ENCODE results near the gene HSPA1L.
"Not testable (repeated sequence)": the region's sequence is repeated elsewhere in the genome, so short reads cannot be mapped to it uniquely, and the experiment has no call there.

HSPA1L gene

DNA sequence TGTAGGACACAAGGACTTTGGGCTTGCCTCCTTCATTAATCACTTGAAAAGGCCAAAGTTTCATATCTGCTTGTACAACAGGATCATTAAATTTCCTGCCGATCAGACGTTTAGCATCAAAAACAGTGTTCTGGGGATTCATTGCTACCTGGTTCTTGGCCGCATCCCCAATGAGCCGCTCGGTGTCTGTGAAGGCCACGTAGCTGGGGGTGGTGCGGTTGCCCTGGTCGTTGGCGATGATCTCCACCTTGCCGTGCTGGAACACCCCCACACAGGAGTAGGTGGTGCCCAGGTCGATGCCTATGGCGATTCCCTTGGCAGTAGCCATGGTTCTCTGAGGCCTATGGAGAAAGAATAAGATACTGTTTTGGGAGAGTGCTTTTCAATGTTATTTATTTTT lies 3.4 kb downstream of the HSPA1L start:
- DNase-seq: no peak

DNA sequence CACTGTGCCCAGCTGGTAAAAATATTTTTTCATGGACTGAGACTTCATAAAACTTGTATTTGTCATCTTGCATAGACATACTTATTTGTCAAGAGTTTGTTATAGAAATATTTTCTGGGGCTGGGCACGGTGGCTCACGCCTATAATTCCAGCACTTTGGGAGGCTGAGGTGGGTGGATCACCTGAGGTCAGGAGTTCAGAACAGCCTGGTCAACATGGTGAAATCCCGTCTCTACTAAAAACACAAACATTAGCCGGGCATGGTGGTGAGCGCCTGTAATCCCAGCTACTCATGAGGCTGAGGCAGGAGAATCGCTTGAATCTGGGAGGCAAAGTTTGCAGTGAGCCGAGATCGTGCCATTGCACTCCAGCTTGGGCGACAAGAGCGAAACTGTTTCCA lies 6.5 kb downstream of the HSPA1L start:
- DNase-seq: not testable (repeated sequence)

DNA sequence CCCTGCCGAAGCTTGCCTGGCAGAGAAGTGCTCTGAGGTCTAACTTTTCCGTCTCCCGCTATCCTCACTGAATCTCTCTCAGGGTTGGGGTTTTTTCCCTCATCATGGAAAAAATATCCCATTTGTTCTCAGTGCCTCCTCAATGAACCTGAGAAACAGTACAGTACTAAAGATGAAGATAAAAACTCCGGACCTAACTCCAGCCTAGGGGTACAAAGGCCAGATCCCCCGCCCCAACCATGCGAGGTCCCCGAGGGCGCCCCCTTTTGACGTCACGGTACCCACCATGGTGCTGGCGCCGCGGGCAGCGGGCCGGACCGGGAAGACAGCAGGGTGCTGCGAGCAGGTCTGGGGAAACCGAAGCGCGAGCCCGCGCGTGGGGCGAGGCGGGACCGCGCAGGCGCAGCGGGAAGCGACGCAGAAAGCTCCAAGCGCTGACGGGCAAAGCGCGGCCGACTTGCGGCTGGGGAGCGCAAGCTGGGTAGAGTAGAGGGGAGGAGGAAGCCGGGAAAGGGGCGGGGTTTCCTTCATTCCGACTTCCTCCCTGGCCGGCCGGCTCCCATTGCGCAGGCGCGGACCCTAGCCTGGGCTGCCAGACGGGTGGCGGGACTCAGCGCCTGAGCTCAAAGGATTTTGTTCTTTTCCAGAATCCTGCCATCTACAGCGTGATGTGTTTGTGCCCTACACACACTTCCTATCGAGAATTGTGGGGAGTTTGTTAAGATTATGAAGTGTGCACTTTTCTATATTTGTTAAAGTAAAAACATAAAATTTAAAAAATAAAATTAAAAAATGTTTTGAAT lies 8.4 kb downstream of the HSPA1L start, which contains the start of gene LSM2:
Gene LSM2, minus strand, starts transcription at position 497 of the 803 bp plus-strand sequence. Its CDS starts 209 bp downstream, at position 288.
- DNase-seq: peak; percentile 72

DNA sequence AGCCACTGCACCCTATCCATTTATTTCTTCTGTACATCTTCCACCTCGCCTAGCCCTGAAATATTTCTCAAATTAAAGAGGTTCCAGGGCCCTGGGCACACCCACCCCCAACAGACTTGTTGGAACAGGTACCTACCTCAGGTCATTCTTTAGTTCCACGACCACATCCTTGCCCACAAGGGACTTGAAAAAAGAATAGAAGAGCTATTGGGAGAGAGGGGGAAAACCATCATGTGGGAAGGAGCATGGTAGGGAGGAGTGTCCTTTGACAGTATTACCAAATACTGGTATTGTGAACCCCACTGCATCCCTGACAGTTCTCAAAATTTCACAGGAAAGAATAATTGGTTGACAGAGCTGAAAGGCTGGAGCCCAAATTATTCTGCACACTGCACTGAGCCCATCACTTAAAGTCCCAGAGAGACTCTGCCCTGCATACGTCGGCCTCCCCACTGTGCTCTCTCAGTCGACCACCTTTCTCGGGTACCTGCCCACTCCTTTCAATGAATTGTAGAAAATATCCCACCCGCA lies 9.1 kb downstream of the HSPA1L start:
- no peak for DNase-seq

DNA sequence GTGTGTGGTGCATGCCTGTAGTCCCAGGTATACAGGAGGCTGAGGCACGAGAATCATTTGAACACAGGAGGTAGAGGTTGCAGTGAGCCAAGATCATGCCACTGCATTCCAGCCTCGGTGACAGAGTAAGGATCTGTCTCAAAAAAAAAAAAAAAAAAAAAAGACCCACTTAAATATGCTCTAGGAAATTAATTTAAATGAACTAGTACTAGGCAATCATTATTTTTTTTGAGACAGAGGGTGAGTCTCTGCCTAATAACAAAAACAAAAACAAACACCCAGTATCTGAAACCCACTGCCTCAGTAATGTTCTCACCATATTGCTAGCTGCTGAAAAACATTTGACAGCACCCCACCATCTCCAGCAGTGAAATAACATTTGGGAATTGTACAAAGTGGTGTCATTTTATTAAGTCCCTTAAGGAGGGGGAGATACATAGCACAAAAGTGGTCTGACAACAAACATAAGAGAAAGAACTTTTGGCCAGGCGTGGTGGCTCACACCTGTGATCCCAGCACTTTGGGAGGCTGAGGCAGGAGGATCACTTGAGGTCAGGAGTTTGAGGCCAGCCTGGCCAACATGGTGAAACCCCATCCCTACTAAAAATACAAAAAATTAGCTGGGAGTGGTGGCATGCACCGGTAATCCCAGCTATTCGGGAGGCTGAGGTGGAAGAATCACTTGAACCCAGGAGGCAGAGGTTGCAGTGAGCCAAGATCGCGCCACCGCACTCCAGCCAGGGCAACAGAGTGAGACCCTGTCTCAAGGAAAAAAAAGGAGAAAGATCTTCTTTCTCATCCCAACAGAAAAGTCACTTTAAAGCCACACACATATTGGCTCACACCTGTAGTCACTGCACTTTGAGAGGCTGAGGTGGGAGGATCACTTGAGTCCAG lies 13.8 kb downstream of the HSPA1L start:
- not testable (repeated sequence) for DNase-seq

DNA sequence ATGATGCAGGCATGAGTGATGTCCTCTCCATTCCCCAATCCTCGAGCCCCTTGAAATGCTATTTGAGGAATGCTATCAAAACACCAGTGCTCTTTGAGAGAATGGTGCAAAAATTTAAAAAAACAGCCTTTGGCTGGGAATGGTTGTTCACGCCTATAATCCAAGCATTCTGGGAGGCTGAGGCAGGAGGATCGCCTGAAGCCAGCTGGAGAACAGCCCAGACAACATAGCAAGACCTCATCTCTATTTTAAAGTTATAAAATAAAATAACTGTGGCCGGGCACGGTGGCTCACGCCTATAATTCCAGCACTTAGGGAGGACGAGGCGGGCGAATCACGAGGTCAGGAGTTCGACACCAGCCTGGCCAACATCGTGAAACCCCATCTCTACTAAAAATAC lies 15.3 kb downstream of the HSPA1L start:
- no peak for DNase-seq

DNA sequence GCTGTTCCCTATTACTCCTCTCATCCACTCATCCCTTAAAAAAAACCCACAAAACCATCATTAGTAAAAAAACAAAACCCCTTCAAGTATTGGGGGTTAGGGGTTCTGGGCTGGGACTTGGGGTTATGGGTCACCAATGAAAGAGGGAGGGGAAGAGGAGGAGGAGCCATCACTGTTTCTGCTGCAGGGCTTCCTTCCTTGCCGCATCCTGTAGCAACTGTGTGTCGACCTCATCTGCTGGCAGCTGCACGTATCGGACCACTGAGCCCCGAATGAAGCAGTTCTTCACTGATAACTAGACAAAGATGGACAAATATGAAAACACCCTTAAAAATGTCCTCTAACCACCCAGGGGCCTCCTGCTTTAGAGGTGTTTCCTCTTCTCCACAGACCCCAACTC lies 17.5 kb downstream of the HSPA1L start:
- DNase-seq: no peak

DNA sequence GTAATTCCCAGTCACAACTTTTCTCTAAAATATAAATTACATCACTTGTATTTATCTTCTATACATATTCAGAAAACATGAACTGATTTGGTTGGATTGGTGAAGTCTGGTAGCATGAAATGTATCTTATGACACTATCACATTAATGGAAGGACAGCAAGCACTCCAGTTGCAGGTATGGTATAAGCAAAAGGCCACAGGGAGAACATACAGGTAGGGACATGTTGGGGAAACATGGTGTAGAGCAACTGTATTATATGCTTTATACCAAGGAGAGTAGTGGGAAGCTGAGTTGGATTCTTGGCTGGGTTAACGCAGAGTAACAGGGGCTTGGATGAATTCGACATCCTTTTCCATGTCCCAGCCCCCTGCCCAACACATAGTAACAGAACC lies 18.1 kb downstream of the HSPA1L start:
- no peak for DNase-seq

DNA sequence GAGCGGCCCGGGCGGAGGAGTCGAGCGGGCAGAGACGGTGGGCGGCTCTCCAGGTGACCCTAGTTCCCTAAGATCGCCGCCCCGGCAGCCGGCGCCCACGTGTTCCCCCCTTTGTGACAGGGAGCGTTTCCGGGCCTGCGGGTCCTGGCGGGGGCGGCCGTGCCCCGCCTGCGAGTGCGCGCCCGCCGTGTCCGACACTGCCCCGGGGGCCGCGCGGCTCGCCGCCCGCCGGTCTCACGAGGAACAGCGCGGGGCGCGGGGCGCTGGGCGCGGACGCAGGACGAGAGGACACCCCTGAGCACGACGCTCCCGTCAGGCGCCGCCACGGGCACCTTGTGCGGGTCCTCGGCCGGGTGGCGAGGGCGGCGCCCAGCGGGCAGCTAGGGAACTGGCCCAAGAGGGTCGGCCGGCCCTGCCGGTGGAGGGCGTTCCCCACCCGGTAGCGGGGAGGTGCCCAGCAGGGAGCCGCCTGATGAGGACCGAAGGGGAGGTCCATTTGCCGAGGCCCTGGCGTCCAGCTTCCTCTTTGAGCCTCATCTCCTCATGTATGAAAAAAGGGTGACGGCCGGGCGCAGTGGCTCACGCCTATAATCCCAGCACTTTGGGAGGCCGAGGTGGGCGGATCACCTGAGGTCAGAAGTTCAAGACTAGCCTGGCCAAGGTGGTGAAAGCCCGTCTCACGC lies 19.3 kb downstream of the HSPA1L start, which contains the start of gene VARS1:
Gene VARS1, minus strand, starts transcription at position 137 of the 683 bp plus-strand sequence. CDS start 535 bp downstream, outside the sequence.
- peak; percentile 42 for DNase-seq

DNA sequence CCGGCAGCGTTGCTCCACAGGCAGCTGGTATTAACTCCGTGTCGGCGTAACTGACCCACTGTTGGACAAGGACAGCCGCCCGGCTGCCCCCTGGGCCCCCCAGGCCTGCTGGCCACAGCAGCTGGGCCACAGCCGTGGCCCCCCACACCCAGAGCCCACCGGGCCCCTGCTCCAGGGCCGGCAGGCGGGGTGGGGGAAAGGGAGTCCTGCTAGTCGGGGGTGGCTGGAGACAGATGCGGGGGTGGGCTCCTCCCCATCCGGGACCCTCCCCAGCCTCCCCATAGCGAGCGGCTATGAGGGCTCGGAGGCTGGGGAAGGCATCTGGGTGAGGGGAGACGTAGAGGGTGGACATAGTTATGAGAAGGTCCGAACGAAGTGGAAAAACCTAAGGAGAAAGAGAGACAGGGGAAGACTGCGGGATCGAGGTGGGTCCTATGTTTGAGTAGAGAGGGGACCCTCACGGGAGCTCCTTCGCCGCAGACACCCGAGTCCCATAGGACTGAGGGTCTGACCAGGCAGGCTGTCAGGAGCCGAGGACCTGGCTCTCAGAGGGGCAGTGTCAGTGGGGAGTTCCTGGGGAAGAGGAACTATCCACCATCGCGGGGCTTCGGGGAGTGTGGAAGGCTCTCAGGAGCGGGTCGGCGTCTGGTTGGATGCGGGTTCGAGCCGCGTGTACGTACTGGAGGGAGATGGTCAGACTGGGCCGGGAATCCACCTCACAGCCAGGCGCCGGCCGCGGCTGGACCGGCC lies 20.0 kb downstream of the HSPA1L start:
- DNase-seq: no peak

DNA sequence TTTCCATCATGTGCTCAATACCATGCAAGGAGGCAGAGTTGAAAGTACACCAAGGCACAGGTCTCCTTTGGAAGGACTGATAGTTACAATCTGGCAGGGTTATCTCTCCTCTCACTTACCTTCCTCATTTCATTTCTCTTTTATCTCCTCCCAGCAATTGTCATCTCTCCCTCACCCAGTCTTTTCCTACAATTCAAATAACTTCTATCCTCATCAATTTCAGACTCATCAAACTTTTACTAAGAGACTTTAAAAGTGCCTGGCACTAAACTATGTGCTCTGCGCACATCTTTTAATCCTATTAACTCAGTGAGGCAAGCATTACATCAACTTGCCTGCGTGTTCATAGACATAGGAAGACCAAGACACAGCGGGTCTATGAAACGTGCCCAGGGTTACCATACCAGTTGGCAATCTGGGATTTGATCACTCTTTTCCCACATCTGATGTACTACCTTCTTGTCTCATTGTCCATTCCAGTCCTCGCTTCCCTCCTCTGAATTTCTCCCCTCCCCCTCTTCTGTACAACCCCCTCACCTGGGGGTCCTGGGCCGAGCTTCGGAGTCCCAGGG lies 20.7 kb downstream of the HSPA1L start:
- no peak for DNase-seq

DNA sequence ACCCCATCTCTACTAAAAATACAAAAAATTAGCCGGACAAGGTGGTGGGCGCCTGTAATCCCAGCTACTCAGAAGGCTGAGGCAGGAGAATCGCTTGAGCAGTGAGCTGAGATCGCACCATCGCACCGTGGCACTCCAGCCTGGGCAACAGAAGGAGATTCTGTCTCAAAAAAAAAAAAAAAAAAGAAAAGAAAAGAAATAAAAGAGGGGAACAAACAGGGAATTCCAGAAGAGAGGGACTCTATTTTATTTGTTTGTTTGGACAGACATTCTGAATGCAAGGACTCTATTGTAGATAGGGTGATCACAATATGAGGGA lies 21.2 kb downstream of the HSPA1L start:
- not testable (repeated sequence) for DNase-seq

DNA sequence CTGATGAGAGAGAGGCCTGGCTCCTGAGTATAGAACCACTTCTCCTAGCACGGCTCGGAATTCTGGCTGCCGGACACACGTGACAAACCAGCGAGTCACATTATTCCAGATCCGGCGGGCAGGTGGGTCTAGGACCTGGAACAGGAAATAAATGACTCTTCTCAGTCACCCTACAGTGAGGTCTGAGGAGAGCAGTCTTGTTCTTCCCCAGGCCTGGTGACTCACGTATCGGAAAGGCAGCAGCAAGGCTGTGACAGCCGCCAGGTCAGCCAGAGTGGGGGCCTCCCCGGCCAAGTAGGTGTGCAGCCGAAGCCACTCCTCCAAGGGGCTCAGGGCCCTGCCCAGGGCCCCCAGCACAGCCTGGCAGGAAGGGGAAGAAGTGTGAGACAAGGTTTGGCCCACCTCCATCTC lies 22.3 kb downstream of the HSPA1L start:
- no peak for DNase-seq

DNA sequence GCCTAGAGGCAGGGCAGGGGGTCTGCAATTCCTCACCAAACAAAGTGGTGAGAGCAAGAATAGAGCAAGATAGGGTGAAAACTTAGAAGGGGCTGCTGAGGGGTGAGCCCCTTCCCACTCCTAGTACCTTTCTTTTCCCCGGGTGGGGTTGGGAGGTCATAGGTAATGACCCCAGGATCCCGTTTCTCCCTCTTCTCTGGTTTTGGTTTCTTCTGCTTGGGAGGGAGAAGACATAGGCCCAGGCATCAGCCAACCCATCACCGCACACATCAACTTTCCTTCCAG lies 23.1 kb downstream of the HSPA1L start:
- DNase-seq: no peak

DNA sequence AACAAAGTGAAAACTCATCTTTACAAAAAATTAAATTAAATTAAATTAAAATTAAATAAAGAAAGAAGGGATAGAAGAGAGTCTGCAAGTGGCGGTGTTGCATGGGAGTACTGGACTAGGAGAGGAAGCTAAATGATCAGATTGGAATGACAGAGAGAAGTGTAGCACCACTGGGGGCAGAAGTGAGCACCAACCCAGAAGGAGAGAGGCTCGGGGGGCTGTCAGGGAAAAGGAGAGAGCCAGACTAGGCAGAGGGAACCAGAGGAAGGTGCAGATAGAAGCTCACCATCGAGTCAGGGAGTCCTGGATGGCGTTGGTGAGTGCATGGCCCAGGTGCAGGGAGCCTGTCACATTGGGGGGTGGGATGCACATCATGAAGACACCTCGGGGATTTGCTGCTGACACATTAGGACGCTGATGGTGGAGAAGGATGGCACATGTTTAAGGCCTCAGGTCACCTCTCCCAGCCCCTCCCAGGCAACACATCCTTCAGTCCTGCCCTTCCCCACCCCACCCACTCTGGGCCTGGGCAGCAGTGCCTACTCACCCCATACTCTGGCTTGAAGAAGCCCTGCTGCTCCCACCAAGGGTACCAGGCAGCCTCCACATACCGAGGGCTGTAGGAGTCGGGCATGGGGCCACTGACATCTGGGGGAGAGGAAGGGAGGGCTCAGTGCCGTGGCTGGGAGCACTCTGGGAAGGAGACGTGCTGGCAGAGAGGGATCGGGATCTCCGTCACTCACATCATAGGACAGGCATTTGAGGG lies 23.6 kb downstream of the HSPA1L start:
- DNase-seq: no peak

DNA sequence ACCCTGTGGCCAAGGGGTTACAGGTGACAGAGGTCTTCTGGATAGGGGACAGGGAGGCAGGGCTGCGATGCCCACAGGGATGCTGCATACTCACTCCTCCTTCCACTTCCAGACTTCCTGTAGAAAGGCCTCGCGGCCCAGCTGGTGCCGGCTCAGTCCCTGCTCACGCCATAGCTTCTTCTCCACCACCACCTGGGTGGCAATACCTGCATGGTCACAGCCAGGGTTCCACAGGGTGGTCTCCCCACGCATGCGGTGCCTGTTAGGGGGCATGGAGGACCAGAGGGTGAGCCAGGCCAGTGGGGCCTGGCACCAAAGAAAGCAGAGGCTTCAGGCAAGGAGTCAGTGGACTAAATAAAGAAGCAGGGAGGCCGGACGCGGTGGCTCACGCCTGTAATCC lies 29.6 kb downstream of the HSPA1L start:
- DNase-seq: no peak

DNA sequence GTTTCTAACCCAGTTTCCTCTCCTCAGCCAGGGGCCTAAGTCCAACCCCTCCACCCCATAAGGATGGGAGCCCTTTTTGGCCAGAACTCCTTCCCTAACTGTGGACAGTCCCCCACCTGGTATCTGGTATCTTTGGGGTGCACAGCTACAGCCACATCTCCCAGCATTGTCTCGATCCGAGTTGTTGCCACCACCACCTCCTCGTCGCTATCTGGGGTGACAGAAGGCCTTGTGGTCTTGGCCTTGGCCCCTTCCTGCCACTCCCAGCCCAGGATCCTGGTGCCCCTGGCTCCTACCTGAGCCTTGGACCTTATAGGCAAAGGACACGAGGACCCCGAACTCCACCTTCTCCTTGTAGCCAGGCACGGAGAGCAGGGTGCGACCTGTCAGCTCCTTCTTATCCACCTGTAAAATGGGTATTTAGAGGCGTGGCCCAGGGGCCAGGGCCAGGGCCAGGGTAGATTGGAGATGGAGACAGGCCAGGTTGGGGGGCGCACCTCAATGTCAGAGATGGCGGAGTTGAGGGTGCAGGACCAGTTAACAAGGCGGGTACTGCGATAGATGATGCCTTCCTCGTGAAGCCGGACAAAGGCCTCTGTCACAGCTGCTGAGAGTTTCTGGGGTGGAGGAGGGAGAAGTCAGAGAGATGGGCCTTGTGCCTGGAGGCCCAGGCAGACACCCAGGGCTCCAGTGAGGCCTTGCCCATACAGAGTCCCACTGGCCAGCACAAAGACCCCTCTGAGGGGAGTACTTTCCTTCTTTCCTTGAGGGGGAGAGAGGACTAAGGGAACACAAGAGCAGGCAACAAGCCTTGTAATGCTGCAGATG lies 30.8 kb downstream of the HSPA1L start:
- no peak for DNase-seq

DNA sequence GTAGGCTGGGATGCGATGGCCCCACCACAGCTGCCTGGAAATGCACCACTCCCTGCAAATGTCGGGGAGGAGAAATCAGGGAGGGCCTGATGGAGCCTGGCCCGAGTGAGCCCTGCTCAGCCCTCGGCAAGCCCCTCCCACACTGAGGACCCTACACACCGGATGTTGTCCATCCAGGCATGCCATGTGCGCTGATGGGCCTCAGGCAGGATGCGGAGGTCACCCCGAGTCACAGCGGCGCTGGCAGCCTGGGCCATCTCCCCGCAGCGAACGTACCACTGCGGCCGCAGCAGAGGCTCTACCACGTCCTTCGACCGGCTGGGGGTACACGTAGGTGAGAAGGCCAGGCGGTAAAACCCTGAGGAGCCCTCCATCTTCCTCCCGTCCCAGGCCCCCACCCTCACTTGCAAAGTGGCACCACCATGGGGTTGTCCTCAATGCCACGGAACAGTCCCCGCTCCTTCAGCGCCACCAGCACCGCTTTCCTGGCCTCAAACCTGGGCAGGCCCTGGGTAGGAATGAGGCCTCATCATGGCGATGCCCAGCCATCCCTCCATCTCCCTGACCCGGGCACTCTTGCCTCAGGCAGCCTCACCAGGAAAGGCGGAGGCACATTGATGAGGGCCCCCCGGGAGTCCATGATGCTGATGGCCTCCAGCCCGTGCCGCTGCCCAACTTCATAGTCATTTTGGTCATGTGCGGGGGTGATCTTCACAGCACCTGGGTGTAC lies 32.8 kb downstream of the HSPA1L start:
- DNase-seq: no peak

DNA sequence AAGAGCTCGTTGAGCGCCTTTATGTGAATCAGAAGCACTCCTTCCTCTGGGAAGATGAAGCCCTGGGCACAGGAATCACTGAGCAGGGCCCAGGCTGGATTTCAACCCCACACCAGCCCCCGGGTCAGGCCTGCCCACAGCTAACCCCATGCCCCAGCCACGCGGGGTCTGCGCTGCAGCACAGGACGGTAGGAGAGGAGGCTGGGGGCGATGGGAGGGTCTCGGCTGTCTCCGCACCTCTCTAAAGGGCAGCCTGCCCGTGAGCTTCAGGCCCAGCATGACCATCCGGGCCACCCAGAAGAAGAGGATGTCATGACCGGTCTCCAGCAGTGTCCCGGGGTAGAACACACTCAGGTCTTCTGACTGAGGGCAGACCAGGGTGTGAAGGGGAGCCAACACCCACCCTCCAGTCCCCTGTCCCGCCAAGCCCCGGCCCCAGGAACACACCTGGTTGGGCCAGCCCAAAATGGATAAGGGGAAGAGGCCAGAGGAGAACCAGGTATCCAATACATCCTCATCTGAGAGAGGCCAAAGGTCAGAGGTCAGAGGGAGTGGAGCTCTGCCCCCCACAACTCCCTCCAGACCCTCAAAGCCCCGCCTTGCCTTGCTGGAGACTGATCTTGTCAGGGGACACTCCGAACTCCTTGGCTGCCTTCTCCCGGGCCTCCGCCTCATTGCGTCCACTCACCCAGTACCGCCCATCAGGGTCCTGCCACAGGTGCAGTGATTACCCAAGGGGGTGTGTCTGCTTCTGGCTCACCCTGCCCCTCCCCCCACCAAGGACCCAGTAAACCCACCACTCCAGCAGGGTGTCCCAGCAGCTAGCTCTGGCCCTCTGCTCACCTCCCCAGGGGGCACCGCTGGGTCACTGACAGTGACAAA lies 33.6 kb downstream of the HSPA1L start:
- no peak for DNase-seq

Measured in NCI-H1436 treated with DMSO at 0.1 percent for 48 hours (cell line).